Measurements from ENCODE around the gene LYST.
"Not testable (repeated sequence)": the region's sequence is repeated elsewhere in the genome, so short reads cannot be mapped to it uniquely, and the experiment has no call there.

LYST gene

DNA sequence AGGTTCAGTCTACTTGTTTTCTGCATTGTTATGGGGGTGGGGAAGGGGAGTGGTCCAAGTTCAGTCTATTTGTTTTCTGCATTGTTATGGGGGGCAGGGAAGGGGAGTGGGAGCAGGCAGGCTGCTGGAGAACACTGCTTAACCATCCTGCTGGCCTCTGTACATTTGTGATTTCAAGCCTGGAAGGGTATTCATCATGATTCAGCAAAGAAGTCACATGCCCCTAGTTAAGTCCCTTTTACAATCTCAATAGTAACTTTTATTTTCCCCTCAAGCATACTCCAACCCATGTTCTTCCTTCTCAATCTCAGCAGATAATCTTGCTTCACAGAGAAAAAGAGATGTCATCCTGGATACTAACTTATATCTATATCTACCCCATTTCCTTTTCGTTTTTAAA lies 7.9 kb downstream of the LYST start:
- DNase-seq = no peak

DNA sequence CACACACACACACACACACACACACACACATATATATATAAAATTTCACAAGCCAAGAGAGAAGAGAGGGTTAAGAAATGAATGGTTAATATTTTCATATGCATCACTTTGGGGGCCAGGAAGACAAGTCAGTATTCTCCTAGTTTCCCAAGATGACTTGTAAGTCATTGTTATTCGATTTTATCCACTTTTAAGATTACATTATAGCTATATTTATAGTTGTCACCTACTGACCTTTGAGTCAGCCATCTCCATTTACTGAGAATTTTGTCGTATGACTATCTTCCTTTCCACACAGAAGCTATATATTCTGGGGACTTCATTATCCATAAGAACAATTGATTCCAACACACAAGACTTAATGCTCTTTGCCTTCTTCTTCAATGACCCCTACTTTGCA lies 8.9 kb downstream of the LYST start:
- no peak for DNase-seq

GRCh38 chr1:235855811-235856429 lies 10.8 kb downstream of the LYST start:
- no peak for DNase-seq

- DNase-seq = no peak
Measured at GRCh38 chr1:235854347-235854746, 12.4 kb downstream of the LYST start.

- DNase-seq = no peak
Measured at GRCh38 chr1:235853653-235854052, 13.1 kb downstream of the LYST start.

DNA sequence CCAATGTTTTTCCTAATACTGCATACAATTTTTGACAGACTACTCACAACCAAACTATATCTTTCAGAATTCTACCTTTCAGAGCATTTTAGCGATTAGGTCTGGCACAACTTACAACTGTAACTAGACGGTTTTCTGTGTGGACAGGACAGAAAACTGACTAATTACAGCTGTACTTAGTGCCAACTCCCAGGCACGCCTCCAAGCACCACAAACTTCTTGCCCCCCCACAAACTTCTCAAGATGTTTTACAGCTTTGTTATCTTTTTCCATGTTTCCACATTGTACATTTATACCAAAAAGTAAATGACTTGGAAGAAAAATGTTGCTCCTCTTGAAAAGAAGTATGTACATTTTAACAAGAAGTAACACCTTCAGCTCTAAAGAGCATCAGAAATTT lies 13.8 kb downstream of the LYST start:
- DNase-seq = no peak

DNA sequence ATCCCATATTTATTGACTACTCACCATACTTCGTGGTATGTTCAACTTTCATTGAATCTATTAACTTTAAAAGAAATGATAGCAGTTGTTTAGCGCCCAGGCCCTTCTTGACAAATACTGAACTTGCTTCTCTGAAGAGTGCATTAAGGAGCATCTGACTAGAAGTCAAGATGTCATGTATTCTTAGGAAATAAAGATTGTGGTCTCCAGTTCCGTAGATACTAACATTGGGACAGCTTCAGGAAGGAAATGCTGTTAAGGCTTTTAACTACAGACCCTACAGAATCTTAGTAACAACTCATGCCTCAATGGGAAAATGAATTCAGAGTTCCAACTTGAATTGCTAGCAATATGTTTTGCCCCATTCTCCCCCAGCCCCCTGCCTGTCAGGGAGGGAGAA lies 14.8 kb downstream of the LYST start:
- DNase-seq = no peak

GRCh38 chr1:235848251-235848650 lies 18.5 kb downstream of the LYST start:
- not testable (repeated sequence) for DNase-seq

GRCh38 chr1:235845656-235846107 lies 21.0 kb downstream of the LYST start:
- DNase-seq = peak; percentile 24

DNA sequence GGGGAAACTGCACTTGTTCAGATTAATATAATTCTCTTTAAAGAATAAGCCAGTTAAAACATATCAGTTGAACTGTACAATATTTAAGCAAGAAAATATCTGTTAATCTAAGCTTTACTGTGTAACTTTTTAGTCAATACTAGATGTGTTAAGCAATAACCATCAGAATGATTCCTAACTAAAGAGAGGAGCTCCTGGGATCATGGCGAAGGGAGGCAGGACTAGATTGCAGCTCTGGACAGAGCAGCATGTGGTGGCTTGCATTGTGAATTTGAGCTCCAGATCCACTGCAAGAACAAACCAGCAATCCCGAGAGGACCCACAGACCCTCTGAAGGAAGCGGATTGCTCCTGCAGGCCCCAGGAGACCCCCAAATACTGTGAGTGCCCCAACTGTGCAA lies 21.9 kb downstream of the LYST start:
- no peak for DNase-seq

DNA sequence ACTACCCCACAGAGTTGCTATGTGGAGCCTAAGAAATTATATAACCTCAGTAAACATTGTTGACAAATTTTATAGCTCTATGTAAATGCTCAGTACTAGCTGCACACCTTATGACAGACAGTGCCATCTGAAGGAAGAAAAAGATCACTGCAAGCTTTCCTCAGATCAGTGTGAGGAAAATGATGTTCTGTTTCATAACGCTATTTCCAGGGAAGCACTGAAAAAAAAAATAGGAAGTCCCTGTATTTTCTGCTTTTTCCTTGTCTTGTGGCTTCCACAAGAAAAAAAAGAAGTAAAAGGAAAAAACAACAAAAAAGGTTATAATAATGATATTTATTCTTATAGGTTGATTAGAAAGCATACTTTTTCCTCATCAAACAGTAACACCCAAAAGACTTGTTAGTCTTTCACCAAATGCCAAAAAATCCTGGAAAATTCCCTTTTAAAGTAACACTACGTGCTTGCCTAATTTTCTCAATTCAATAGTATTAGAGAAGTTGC lies 23.2 kb downstream of the LYST start:
- DNase-seq = peak; percentile 30

GRCh38 chr1:235841938-235842545 lies 24.7 kb downstream of the LYST start:
- DNase-seq = no peak

GRCh38 chr1:235838021-235838420 lies 28.7 kb downstream of the LYST start:
- DNase-seq = no peak

- DNase-seq = peak; percentile 45
Measured at GRCh38 chr1:235835226-235835625, 31.5 kb downstream of the LYST start.

DNA sequence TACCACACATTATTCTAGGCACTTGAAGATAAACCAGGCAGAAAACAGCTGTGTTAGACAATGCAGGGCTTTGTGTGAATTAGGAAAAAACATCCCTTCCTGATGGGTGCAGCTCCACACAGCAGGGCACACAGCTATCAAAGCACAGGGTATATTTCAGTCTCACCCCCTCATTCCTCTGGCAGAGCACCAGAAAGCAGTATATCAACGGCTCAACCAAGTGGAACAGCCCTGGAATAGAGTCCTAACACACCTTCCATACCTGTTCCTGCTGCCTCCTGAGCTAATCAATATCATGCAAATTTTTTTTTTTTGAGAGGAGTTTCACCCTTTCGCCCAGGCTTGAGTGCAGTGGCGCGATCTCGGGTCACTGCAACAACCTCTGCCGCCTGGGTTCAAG lies 32.1 kb downstream of the LYST start:
- DNase-seq = no peak

DNA sequence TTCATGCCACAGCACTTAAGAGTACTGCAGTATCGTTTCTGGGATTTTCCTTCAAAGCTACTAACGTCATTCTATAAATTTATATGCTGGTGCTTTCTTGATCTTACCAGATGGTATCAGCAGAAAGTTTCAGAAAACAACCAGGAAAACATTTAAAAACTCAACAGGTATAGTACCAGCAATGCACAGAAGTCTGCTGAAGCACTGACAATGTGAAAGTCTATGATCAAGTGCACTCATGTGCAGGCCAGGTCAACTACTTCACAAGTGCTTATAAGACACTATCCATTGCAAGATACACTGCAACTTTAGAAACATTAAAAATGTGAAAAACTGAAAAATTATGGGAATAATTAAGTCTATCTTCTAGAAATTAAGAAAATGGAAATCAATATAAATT lies 34.7 kb downstream of the LYST start:
- no peak for DNase-seq

GRCh38 chr1:235831148-235831547 lies 35.6 kb downstream of the LYST start:
- no peak for DNase-seq

GRCh38 chr1:235826102-235826854 lies 40.4 kb downstream of the LYST start:
- no peak for DNase-seq

- DNase-seq = no peak
Measured at GRCh38 chr1:235825229-235825628, 41.5 kb downstream of the LYST start.

- DNase-seq = no peak
Measured at GRCh38 chr1:235823684-235824083, 43.0 kb downstream of the LYST start.

- no peak for DNase-seq
Measured at GRCh38 chr1:235822685-235823084, 44.0 kb downstream of the LYST start.

DNA sequence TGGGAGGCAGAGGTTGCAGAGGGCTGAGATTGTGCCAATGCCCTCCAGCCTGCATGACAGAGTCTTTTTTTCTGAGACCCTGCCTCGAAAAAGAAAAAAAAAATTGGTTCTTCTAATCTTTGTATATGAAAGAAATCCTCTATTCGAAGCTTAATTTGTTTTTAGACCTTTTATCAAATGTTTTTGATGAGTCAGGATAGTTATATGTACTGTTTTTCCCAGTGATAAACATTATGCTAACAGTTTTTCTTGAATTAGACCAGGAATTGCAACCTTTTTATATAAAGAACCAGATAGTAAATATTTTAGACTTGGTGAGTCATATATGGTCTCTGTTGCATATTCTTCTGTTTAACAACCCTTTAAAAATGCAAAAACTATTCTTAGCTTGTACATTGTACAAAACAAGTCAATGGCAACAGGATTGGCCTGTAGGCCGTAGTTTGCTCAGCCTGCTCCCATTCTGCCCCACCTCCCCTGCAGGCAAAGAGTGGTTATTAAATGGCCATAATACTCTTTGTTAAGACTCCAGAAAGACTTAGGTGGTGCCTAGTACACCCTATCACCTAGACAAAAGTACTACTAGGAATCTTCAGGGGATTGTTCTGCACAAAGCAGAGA lies 45.2 kb downstream of the LYST start:
- DNase-seq = no peak

- DNase-seq = no peak
Measured at GRCh38 chr1:235820061-235820460, 46.6 kb downstream of the LYST start.

Measured in RPMI8226 (cell line).